WTC11 (cell line): Measurements from ENCODE around the gene MAMDC2. TPM values are rescaled to one million over a fixed set of nuclear protein-coding genes. Genes with fewer than 3 reads are reported as not detected.
A peak's percentile ranks its signal among the peaks of the same experiment; 100 is the strongest.

Source experiments
- ATAC-seq: fragments of 200-7000 bp; cut with Tn5 transposase; 2 replicates; pipeline ENCODE4 v1.10.0; 2021; ENCODE audit warnings: mild to moderate bottlenecking, moderate library complexity
- CTCF ChIA-PET: fragments of 300-600 bp; sonication (Branson Sonifier 250); formaldehyde crosslinking; loops from one replicate; lab custom pipeline; 2021; ENCODE audit warnings: antibody characterized with exemption; lab: Charles Lee
- POLR2A ChIA-PET: fragments of 350-600 bp; sonication (Branson Sonifier 250); formaldehyde crosslinking; loops from one replicate; lab custom pipeline; 2021; ENCODE audit warnings: antibody characterized with exemption; lab: Charles Lee
- DNase-seq: peaks from one replicate; pipeline ENCODE4 v3.0.0; 2021; ENCODE audit warnings: low spot score
- H3K27ac Mint-ChIP-seq: 2 replicates; pipeline ENCODE4 v1.8.0; 2021; ENCODE audit warnings: mixed read lengths
- H3K27me3 Mint-ChIP-seq: 2 replicates; pipeline ENCODE4 v1.8.0; 2021; ENCODE audit warnings: low read depth, mild to moderate bottlenecking, moderate library complexity, mixed read lengths
- H3K36me3 Mint-ChIP-seq: 2 replicates; pipeline ENCODE4 v1.8.0; 2021; ENCODE audit warnings: mixed read lengths
- H3K4me1 Mint-ChIP-seq: 2 replicates; pipeline ENCODE4 v1.8.0; 2022; ENCODE audit warnings: mixed read lengths
- H3K4me3 Mint-ChIP-seq: 2 replicates; pipeline ENCODE4 v1.8.0; 2021; ENCODE audit warnings: mild to moderate bottlenecking, moderate library complexity, mixed read lengths
- H3K9me3 Mint-ChIP-seq: 2 replicates; pipeline ENCODE4 v1.8.0; 2021; ENCODE audit warnings: mixed read lengths
- ELF4 ChIP-seq: sonication (generic); formaldehyde crosslinking; IDR thresholded peaks from 2 replicates; pipeline ENCODE4 v1.8.1; 2022; ENCODE audit warnings: low read depth, mild to moderate bottlenecking, moderate library complexity, missing genetic modification reagents
- EMX1 ChIP-seq: fragments of 250-450 bp; sonication (Bioruptor Pico); IDR thresholded peaks from 2 replicates; pipeline ENCODE4 v1.8.0; 2021; ENCODE audit warnings: mild to moderate bottlenecking
- ESRRA ChIP-seq: sonication (generic); formaldehyde crosslinking; IDR thresholded peaks from 2 replicates; pipeline ENCODE4 v1.8.1; 2022; ENCODE audit warnings: mild to moderate bottlenecking, missing genetic modification reagents, borderline replicate concordance
- FOXJ3 ChIP-seq: sonication (generic); formaldehyde crosslinking; IDR thresholded peaks from 2 replicates; pipeline ENCODE4 v1.9.0; 2021; ENCODE audit warnings: missing genetic modification reagents, mild to moderate bottlenecking, borderline replicate concordance
- FOXK1 ChIP-seq: sonication (generic); formaldehyde crosslinking; IDR thresholded peaks from 2 replicates; pipeline ENCODE4 v1.8.0; 2022; ENCODE audit warnings: mild to moderate bottlenecking, moderate library complexity, missing genetic modification reagents
- IRF2 ChIP-seq: sonication (generic); formaldehyde crosslinking; IDR thresholded peaks from 2 replicates; pipeline ENCODE4 v1.8.0; 2022; ENCODE audit warnings: low read depth, missing genetic modification reagents, borderline replicate concordance
- JAZF1 ChIP-seq: fragments of 250-450 bp; sonication (Bioruptor Pico); IDR thresholded peaks from 2 replicates; pipeline ENCODE4 v1.9.0; 2021; ENCODE audit warnings: moderate library complexity, mild to moderate bottlenecking, inconsistent platforms
- MXD4 ChIP-seq: fragments of 250-450 bp; sonication (Bioruptor Pico); IDR thresholded peaks from 2 replicates; pipeline ENCODE4 v1.8.0; 2021; ENCODE audit warnings: mild to moderate bottlenecking, moderate library complexity, borderline replicate concordance
- NFYB ChIP-seq: sonication (generic); formaldehyde crosslinking; conservative IDR thresholded peaks from 2 replicates; pipeline ENCODE4 v1.8.0; 2022; ENCODE audit warnings: low read depth, missing genetic modification reagents
- NR1H2 ChIP-seq: sonication (generic); formaldehyde crosslinking; IDR thresholded peaks from 2 replicates; pipeline ENCODE4 v1.9.0; 2021; ENCODE audit warnings: mild to moderate bottlenecking, moderate library complexity, missing genetic modification reagents
- NR3C1 ChIP-seq: sonication (generic); formaldehyde crosslinking; conservative IDR thresholded peaks from 2 replicates; pipeline ENCODE4 v1.8.1; 2023; ENCODE audit warnings: low read depth, mild to moderate bottlenecking, missing genetic modification reagents
- PRRX2 ChIP-seq: fragments of 250-450 bp; sonication (Bioruptor Pico); IDR thresholded peaks from 2 replicates; pipeline ENCODE4 v1.8.0; 2021; ENCODE audit warnings: mild to moderate bottlenecking
- RORB ChIP-seq: fragments of 250-450 bp; sonication (Bioruptor Pico); IDR thresholded peaks from 2 replicates; pipeline ENCODE4 v1.9.0; 2021; ENCODE audit warnings: mild to moderate bottlenecking
- SMAD3 ChIP-seq: sonication (generic); formaldehyde crosslinking; IDR thresholded peaks from 2 replicates; pipeline ENCODE4 v1.8.0; 2022; ENCODE audit warnings: missing genetic modification reagents, mild to moderate bottlenecking, borderline replicate concordance
- SMAD4 ChIP-seq: sonication (generic); formaldehyde crosslinking; IDR thresholded peaks from 2 replicates; pipeline ENCODE4 v1.8.0; 2022; ENCODE audit warnings: mild to moderate bottlenecking, missing genetic modification reagents
- SOX15 ChIP-seq: fragments of 250-450 bp; sonication (Bioruptor Pico); IDR thresholded peaks from 2 replicates; pipeline ENCODE4 v1.9.0; 2021; ENCODE audit warnings: mild to moderate bottlenecking
- TCF7 ChIP-seq: sonication (generic); formaldehyde crosslinking; IDR thresholded peaks from 2 replicates; pipeline ENCODE4 v1.8.0; 2022; ENCODE audit warnings: mild to moderate bottlenecking, low read depth, missing genetic modification reagents, moderate library complexity
- ZBTB43 ChIP-seq: sonication (generic); formaldehyde crosslinking; IDR thresholded peaks from 2 replicates; pipeline ENCODE4 v1.8.1; 2023; ENCODE audit warnings: mild to moderate bottlenecking, missing genetic modification reagents
- ZNF121 ChIP-seq: sonication (generic); formaldehyde crosslinking; IDR thresholded peaks from 2 replicates; pipeline ENCODE4 v1.8.0; 2023; ENCODE audit warnings: missing genetic modification reagents
- ZNF138 ChIP-seq: sonication (generic); formaldehyde crosslinking; conservative IDR thresholded peaks from 2 replicates; pipeline ENCODE4 v1.8.1; 2022; ENCODE audit warnings: mild to moderate bottlenecking, moderate library complexity, missing genetic modification reagents
- ZNF219 ChIP-seq: sonication (generic); formaldehyde crosslinking; IDR thresholded peaks from 2 replicates; pipeline ENCODE4 v1.8.0; 2023; ENCODE audit warnings: missing genetic modification reagents, mild to moderate bottlenecking, borderline replicate concordance
- ZNF317 ChIP-seq: sonication (generic); formaldehyde crosslinking; IDR thresholded peaks from 2 replicates; pipeline ENCODE4 v1.8.1; 2023; ENCODE audit warnings: low read depth, mild to moderate bottlenecking, moderate library complexity, missing genetic modification reagents, borderline replicate concordance
- ZNF416 ChIP-seq: fragments of 250-450 bp; sonication (Bioruptor Pico); IDR thresholded peaks from 2 replicates; pipeline ENCODE4 v1.9.0; 2021; ENCODE audit warnings: mild to moderate bottlenecking, inconsistent platforms
- total RNA-seq: library from RNA; stranded (reverse); gene quantifications from 3 replicates; pipeline ENCODE4 v1.2.3, GENCODE V29; 2021
- TF ChIP-seq, protein P1 (sequence below): sonication (generic); formaldehyde crosslinking; IDR thresholded peaks from 2 replicates; pipeline ENCODE4 v1.8.0; 2022; ENCODE audit warnings: mild to moderate bottlenecking, missing genetic modification reagents
- TF ChIP-seq, protein P2 (sequence below): sonication (generic); formaldehyde crosslinking; IDR thresholded peaks from 2 replicates; pipeline ENCODE4 v1.8.1; 2022; ENCODE audit warnings: missing genetic modification reagents, borderline replicate concordance
- TF ChIP-seq, protein P3 (sequence below): sonication (generic); formaldehyde crosslinking; IDR thresholded peaks from 2 replicates; pipeline ENCODE4 v1.8.1; 2023; ENCODE audit warnings: mild to moderate bottlenecking, missing genetic modification reagents, moderate library complexity
- TF ChIP-seq, protein P4 (sequence below): sonication (generic); formaldehyde crosslinking; conservative IDR thresholded peaks from 2 replicates; pipeline ENCODE4 v1.8.1; 2022; ENCODE audit warnings: mild to moderate bottlenecking, missing genetic modification reagents

The MAMDC2 gene
- total RNA-seq, 1 experiment from 2014 or later, result 6.0 TPM

DNA sequence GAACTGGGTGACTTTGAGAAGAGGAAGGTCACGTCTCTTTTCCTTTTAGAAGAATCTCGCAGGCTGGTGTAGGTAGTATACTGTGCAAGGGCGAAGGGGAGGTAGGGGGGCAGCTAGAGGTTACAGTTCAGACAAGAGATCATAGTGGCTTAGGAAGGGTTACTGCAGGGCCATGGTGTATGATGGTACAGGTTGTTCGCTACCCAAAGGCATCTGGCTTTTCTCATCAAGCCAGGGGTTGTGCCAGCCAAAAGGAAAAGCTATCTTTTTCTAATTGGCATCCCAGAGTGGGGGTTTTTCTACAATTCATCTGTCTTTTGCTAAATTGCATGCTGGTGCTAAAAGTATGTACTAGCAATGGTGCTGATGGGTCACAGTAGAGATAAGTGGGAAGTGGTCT lies 22.8 kb downstream of the MAMDC2 start (continued):
- TF ChIP-seq ZBTB43 (no peak), FOXK1 (CRISPR knock-in tag) (no peak)

DNA sequence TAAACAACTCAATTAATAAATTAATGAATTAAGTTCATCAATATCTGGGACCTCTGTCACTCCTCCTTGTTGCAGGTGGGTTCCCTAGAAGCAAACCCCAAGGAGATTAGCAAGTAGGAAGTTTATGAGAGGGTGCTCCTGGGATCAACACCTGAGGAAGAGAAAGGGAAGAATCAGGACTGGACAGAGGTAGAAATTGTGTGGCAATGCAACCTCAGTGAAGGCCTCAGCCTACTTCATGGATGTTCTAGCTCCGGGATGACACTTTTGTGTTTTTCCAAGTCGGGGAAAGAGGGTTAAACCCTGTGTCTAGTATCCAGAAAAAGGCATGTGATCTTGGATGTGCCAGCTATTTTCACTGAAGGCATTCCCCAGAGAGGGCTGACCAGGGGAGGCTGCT lies 23.2 kb downstream of the MAMDC2 start:
- CTCF ChIA-PET, result no interaction called here
- no peak for DNase-seq
- ATAC-seq, result no peak
- no peak for TF ChIP-seq ZNF138
- TF ChIP-seq NR1H2, result no peak
- TF ChIP-seq, protein P1, sequence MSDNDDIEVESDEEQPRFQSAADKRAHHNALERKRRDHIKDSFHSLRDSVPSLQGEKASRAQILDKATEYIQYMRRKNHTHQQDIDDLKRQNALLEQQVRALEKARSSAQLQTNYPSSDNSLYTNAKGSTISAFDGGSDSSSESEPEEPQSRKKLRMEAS (CRISPR knock-in tag), result no peak
- TF ChIP-seq PRRX2 (CRISPR knock-in tag), result no peak
- TF ChIP-seq ELF4, result no peak
- no peak for TF ChIP-seq SMAD3
- no peak for TF ChIP-seq RORB (CRISPR knock-in tag)
- no peak for TF ChIP-seq ZNF317
- no peak for TF ChIP-seq SMAD4 (CRISPR knock-in tag)
- no peak for TF ChIP-seq FOXK1 (CRISPR knock-in tag)
- TF ChIP-seq JAZF1 (CRISPR knock-in tag), result no peak
- no peak for TF ChIP-seq IRF2 (CRISPR knock-in tag)
- TF ChIP-seq, all 79 proteins: peak for 0
- Mint-ChIP-seq H3K4me3 (no peak overlapping the region), H3K4me1 (peaks cover 2% of the 10 kb centered on the region; the same call in 1 of the 2 replicates), H3K9me3 (no peaks in the 10 kb centered on the region), H3K27me3 (no peaks in the 10 kb centered on the region), H3K27ac (no peak overlapping the region), H3K36me3 (no peaks in the 10 kb centered on the region)
- POLR2A ChIA-PET, result no interaction called here

DNA sequence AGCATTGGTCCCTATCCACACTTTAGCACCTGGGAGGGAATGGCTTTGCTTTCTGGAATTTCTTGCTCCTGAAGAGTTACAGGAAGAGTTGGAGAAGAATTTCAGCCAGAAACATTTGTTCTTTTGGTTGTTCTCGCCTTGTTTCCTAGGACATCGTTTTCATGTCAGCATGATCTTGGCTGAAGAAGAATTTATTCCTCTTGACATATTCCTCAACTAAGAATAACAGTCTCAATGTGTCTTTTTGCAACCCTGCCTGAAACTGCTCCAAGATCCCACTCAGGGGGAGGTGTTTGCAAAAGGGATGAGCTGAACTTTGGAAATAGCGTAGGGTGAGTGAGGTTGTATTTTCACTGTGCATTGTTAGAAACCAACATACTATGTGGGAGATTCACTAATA lies 26.1 kb downstream of the MAMDC2 start:
- Mint-ChIP-seq H3K36me3 (no peaks in the 10 kb centered on the region), H3K4me1 (peaks cover 2% of the 10 kb centered on the region; the same call in 1 of the 2 replicates), H3K27ac (peak overlapping the region; percentile 24; the same call in 1 of the 2 replicates)
- ChIA-PET CTCF (interaction anchor here (1.0 kb wide), 1 partner anchor 44 kb away, joined by 3 read pairs; no protein-coding TSS in a partner anchor), POLR2A (no interaction called here)
- ATAC-seq, result no peak
- TF ChIP-seq ZNF416 (CRISPR knock-in tag) (no peak), FOXJ3 (no peak), EMX1 (CRISPR knock-in tag) (no peak), ZNF121 (no peak), ESRRA (CRISPR knock-in tag) (no peak), ZNF219 (CRISPR knock-in tag) (no peak), NR3C1 (CRISPR knock-in tag) (no peak), SOX15 (CRISPR knock-in tag) (no peak), TCF7 (no peak), MXD4 (CRISPR knock-in tag) (no peak), SMAD3 (no peak), ELF4 (no peak), NFYB (CRISPR knock-in tag) (no peak)
- TF ChIP-seq, protein P2, sequence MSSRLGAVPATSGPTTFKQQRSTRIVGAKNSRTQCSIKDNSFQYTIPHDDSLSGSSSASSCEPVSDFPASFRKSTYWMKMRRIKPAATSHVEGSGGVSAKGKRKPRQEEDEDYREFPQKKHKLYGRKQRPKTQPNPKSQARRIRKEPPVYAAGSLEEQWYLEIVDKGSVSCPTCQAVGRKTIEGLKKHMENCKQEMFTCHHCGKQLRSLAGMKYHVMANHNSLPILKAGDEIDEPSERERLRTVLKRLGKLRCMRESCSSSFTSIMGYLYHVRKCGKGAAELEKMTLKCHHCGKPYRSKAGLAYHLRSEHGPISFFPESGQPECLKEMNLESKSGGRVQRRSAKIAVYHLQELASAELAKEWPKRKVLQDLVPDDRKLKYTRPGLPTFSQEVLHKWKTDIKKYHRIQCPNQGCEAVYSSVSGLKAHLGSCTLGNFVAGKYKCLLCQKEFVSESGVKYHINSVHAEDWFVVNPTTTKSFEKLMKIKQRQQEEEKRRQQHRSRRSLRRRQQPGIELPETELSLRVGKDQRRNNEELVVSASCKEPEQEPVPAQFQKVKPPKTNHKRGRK (CRISPR knock-in tag), result no peak
- TF ChIP-seq, protein P3, sequence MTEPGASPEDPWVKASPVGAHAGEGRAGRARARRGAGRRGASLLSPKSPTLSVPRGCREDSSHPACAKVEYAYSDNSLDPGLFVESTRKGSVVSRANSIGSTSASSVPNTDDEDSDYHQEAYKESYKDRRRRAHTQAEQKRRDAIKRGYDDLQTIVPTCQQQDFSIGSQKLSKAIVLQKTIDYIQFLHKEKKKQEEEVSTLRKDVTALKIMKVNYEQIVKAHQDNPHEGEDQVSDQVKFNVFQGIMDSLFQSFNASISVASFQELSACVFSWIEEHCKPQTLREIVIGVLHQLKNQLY (CRISPR knock-in tag), result no peak
- TF ChIP-seq, protein P4, sequence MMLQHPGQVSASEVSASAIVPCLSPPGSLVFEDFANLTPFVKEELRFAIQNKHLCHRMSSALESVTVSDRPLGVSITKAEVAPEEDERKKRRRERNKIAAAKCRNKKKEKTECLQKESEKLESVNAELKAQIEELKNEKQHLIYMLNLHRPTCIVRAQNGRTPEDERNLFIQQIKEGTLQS (CRISPR knock-in tag), result no peak
- TF ChIP-seq, all 79 proteins: peak for 0
- Mint-ChIP-seq H3K9me3 (no peaks in the 10 kb centered on the region), H3K27me3 (no peaks in the 10 kb centered on the region), H3K4me3 (no peak overlapping the region)
- no peak for DNase-seq
